Adrenal gland (tissue), 5 donors: ENCODE data around the gene CEACAM8.

Source experiments
- POLR2A ChIP-seq, 2 donors: fragments of 450-650 bp; IDR thresholded peaks; one replicate each; pipeline ENCODE4 v1.6.1; 2017; ENCODE audit warnings: antibody characterized with exemption in 2 of 2, mild to moderate bottlenecking in 2 of 2, moderate library complexity in 1 of 2
- TF ChIP-seq, protein P1 (sequence below), 6 experiments: fragments of 450-650 bp in 4 of 6; fragments of 200-600 bp in 2 of 6; sonication (generic) in 1 of 6; IDR thresholded peaks; 1 replicate in 5 of 6; 2 replicates in 1 of 6; pipeline versions ENCODE4 v1.5.1 to v1.8.0; 2016 to 2021; ENCODE audit warnings: antibody characterized with exemption in 6 of 6, mild to moderate bottlenecking in 2 of 6, moderate library complexity in 1 of 6
- donor health status: DM: no; HTN: no; CAD: no.

DNA sequence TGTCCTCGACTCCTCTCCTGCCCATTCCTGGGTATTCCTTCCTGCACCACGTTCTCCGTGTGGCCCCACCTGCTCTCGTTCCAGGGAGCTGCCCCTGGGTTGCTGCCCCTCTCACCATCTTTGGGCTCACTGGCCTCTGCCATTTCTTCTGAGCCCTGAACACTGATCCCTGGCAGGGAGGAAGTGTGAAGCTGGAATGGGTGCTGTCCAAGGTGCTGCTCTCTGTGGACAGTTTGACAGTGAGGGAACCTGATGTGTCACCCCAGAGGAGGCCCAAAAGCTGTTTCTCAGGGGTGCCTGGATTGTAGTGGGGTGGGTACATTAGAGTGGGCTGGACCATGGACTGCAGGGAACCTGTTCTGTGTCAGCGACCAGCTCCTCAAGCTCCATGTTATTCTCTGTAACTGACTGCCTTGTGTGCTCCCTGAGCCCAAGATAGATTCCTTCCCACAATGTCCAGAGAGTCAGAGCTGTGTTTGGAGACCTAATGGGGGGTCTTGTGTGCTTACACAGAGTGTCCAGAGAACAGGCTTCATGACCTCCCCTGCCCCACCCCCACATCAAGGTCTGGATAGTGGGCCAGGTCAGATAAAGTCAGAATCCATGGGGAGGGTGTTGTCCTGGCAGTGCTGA, 7.2 kb upstream of the CEACAM8 start:
- TF ChIP-seq, protein P1, sequence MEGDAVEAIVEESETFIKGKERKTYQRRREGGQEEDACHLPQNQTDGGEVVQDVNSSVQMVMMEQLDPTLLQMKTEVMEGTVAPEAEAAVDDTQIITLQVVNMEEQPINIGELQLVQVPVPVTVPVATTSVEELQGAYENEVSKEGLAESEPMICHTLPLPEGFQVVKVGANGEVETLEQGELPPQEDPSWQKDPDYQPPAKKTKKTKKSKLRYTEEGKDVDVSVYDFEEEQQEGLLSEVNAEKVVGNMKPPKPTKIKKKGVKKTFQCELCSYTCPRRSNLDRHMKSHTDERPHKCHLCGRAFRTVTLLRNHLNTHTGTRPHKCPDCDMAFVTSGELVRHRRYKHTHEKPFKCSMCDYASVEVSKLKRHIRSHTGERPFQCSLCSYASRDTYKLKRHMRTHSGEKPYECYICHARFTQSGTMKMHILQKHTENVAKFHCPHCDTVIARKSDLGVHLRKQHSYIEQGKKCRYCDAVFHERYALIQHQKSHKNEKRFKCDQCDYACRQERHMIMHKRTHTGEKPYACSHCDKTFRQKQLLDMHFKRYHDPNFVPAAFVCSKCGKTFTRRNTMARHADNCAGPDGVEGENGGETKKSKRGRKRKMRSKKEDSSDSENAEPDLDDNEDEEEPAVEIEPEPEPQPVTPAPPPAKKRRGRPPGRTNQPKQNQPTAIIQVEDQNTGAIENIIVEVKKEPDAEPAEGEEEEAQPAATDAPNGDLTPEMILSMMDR (IDR thresholded peaks at IDR 0.05): no peak
- TF ChIP-seq POLR2A (IDR thresholded peaks at IDR 0.05): no peak
